HepG2 (cell line): Measurements from ENCODE around the gene ACO1. TPM values are rescaled to one million over a fixed set of nuclear protein-coding genes. Genes with fewer than 3 reads are reported as not detected.

Experiments used
- ATAC-seq: fragments of 200-7000 bp; cut with Tn5 transposase; 3 replicates; pipeline ENCODE4 v1.9.1; 2020; ENCODE audit warnings: mild to moderate bottlenecking, moderate library complexity
- BruUV-seq: library from RNA; stranded (reverse); fragments of 400-500 nt; replicated peaks from 2 replicates; lab custom pipeline; 2021; lab: Mats Ljungman, UMichigan
- CTCF ChIA-PET: fragments of 300-600 bp; formaldehyde crosslinking; extraction: SDS; loops from one replicate; lab custom pipeline; 2021; ENCODE audit warnings: low total read pairs, inconsistent platforms, low intra/inter-chr PET ratio; lab: Yijun Ruan, JAX
- POLR2A ChIA-PET: fragments of 350-600 bp; sonication (Branson Sonifier 250); formaldehyde crosslinking; loops from one replicate; lab custom pipeline; 2020; ENCODE audit warnings: antibody characterized with exemption, inconsistent platforms; lab: Yijun Ruan, JAX
- DNase-seq: peaks from one replicate; pipeline ENCODE4 v3.0.0-alpha.2; 2015; ENCODE audit warnings: low spot score
- FAIRE-seq: peaks from 3 replicates; lab custom pipeline; 2011; peaks lifted over from hg19 to GRCh38; lab: Jason Lieb, UNC
- H2AFZ ChIP-seq: one replicate; pipeline ENCODE4 v1.6.1; 2011; ENCODE audit warnings: low read length, inconsistent platforms
- H3K27ac ChIP-seq: fragments of 300-600 bp; 3 replicates; pipeline ENCODE4 v1.8.0; 2011; ENCODE audit warnings: mixed run types, mild to moderate bottlenecking, mixed read lengths, low read length, inconsistent platforms; ENCODE audit not compliant: insufficient read depth; ENCODE audit errors: extremely low read length
- H3K27me3 ChIP-seq, 2 experiments: fragments of 200-600 bp in 1 of 2; 2 replicates in 1 of 2; 3 replicates in 1 of 2; pipeline versions ENCODE4 v1.6.0 to v1.8.0; 2011; ENCODE audit warnings: low read length in 2 of 2, mild to moderate bottlenecking in 2 of 2, moderate library complexity in 2 of 2, inconsistent platforms in 1 of 2; ENCODE audit not compliant: insufficient read depth in 2 of 2, control insufficient read depth in 1 of 2
- H3K36me3 ChIP-seq, 2 experiments: fragments of 200-600 bp in 1 of 2; replicated peaks in 1 of 2; 2 replicates in 1 of 2; 3 replicates in 1 of 2; pipeline versions ENCODE4 v1.5.1 to v1.8.0; 2011; ENCODE audit warnings: low read length in 2 of 2, inconsistent platforms in 1 of 2; ENCODE audit not compliant: insufficient read depth in 2 of 2, control insufficient read depth in 1 of 2
- H3K4me1 ChIP-seq: 2 replicates; pipeline ENCODE4 v1.5.1; 2012; ENCODE audit warnings: low read length, inconsistent platforms; ENCODE audit not compliant: insufficient read depth
- H3K4me2 ChIP-seq: 2 replicates; pipeline ENCODE4 v1.6.0; 2011; ENCODE audit warnings: low read depth, low read length, inconsistent platforms
- H3K4me3 ChIP-seq, 3 experiments: fragments of 200-600 bp in 1 of 3; sonication (generic), shearing (Covaris generic) in 1 of 3; replicated peaks in 1 of 3; 2 replicates each; pipeline ENCODE4 v1.5.1; 2011 to 2016; ENCODE audit warnings: low read length in 3 of 3, inconsistent platforms in 2 of 3, low read depth in 2 of 3, mild to moderate bottlenecking in 2 of 3, control low read depth in 1 of 3, mixed read lengths in 1 of 3; ENCODE audit not compliant: insufficient read depth in 1 of 3
- H3K79me2 ChIP-seq: one replicate; pipeline ENCODE4 v1.6.1; 2011; ENCODE audit warnings: low read length, inconsistent platforms; ENCODE audit not compliant: insufficient read depth
- H3K9ac ChIP-seq: 2 replicates; pipeline ENCODE4 v1.6.0; 2011; ENCODE audit warnings: mild to moderate bottlenecking, low read depth, low read length, inconsistent platforms; ENCODE audit not compliant: insufficient read depth
- H3K9me3 ChIP-seq: 2 replicates; pipeline ENCODE4 v1.5.1; 2012; ENCODE audit warnings: mild to moderate bottlenecking, low read length
- H4K20me1 ChIP-seq: 2 replicates; pipeline ENCODE4 v1.6.0; 2011; ENCODE audit warnings: inconsistent platforms, mild to moderate bottlenecking, low read length, moderate library complexity; ENCODE audit not compliant: insufficient read depth
- CBX2 ChIP-seq, 2 experiments: fragments of 200-600 bp in 1 of 2; sonication (generic); formaldehyde crosslinking in 1 of 2; IDR thresholded peaks; 2 replicates each; pipeline versions ENCODE4 v1.7.0 to v1.8.1; 2018 to 2022; ENCODE audit warnings: low read depth in 2 of 2, low read length in 1 of 2, mild to moderate bottlenecking in 1 of 2, missing genetic modification reagents in 1 of 2
- CENPT ChIP-seq: sonication (generic); formaldehyde crosslinking; IDR thresholded peaks from 2 replicates; pipeline ENCODE4 v1.8.0; 2022; ENCODE audit warnings: low read depth, mild to moderate bottlenecking, moderate library complexity, missing genetic modification reagents
- CHD4 ChIP-seq: fragments of 200-600 bp; sonication (generic); IDR thresholded peaks from 2 replicates; pipeline ENCODE4 v1.7.0; 2017; ENCODE audit warnings: mild to moderate bottlenecking, low read length, borderline replicate concordance
- GLI4 ChIP-seq: sonication (generic); formaldehyde crosslinking; IDR thresholded peaks from 2 replicates; pipeline ENCODE4 v1.5.1; 2020; ENCODE audit warnings: missing genetic modification reagents, mild to moderate bottlenecking, moderate library complexity, borderline replicate concordance
- KLF15 ChIP-seq: sonication (generic); formaldehyde crosslinking; IDR thresholded peaks from 2 replicates; pipeline ENCODE4 v1.8.1; 2023; ENCODE audit warnings: borderline replicate concordance, mild to moderate bottlenecking, inconsistent platforms, missing genetic modification reagents, mixed read lengths
- MYC ChIP-seq: sonication (generic); formaldehyde crosslinking; IDR thresholded peaks from 2 replicates; pipeline ENCODE4 v1.9.0; 2021; ENCODE audit warnings: missing genetic modification reagents, borderline replicate concordance
- RBM39 ChIP-seq: fragments of 200-400 bp; formaldehyde crosslinking; IDR thresholded peaks from one replicate; pipeline ENCODE4 v1.6.1; 2018; ENCODE audit warnings: antibody characterized with exemption, mild to moderate bottlenecking, low read depth, low read length; ENCODE audit not compliant: poor library complexity, severe bottlenecking
- SAP130 ChIP-seq: IDR thresholded peaks from 2 replicates; pipeline ENCODE4 v1.6.1; 2016; ENCODE audit warnings: low read depth
- XBP1 ChIP-seq: sonication (generic); formaldehyde crosslinking; IDR thresholded peaks from 2 replicates; pipeline ENCODE4 v1.5.0; 2020; ENCODE audit warnings: missing genetic modification reagents
- ZFP41 ChIP-seq: sonication (generic); formaldehyde crosslinking; IDR thresholded peaks from 2 replicates; pipeline ENCODE4 v1.4.0; 2020; ENCODE audit warnings: mild to moderate bottlenecking, missing genetic modification reagents, borderline replicate concordance
- ZNF33A ChIP-seq: sonication (generic); formaldehyde crosslinking; IDR thresholded peaks from 2 replicates; pipeline ENCODE4 v1.5.1; 2020; ENCODE audit warnings: missing genetic modification reagents, mild to moderate bottlenecking, moderate library complexity, borderline replicate concordance
- ZNF615 ChIP-seq: sonication (generic); formaldehyde crosslinking; IDR thresholded peaks from 2 replicates; pipeline ENCODE4 v1.5.0; 2020; ENCODE audit warnings: mild to moderate bottlenecking, missing genetic modification reagents, borderline replicate concordance
- ZNF703 ChIP-seq: sonication (generic); formaldehyde crosslinking; IDR thresholded peaks from 2 replicates; pipeline ENCODE4 v1.5.1; 2020; ENCODE audit warnings: missing genetic modification reagents, mild to moderate bottlenecking, moderate library complexity, borderline replicate concordance
- ZNF768 ChIP-seq: sonication (generic); formaldehyde crosslinking; IDR thresholded peaks from 2 replicates; pipeline ENCODE4 v1.4.0; 2020; ENCODE audit warnings: missing genetic modification reagents
- ZNF850 ChIP-seq: sonication (generic); formaldehyde crosslinking; conservative IDR thresholded peaks from 2 replicates; pipeline ENCODE4 v1.9.0; 2021; ENCODE audit warnings: mild to moderate bottlenecking, missing genetic modification reagents
- WGBS: methylation state at CpG from one replicate; pipeline ENCODE4 v1.1.6; 2017; ENCODE audit warnings: low lambda C conversion rate; 5-methylcytosine and 5-hydroxymethylcytosine counted together
- in situ Hi-C: cut with HindIII; loops from 2 replicates; pipeline ENCODE4 v1.10.0; 2017; ENCODE audit warnings: low pct_unique_long_range_greater_than_20kb; ENCODE audit not compliant: extremely low pct_ligation_motif_present
- intact Hi-C: fragments of 100-400 bp; cut with micrococcal nuclease; formaldehyde crosslinking; loops from one replicate; pipeline ENCODE4 v1.10.0; 2022; ENCODE audit not compliant: unreplicated experiment
- polyA plus RNA-seq, 8 experiments: library from polyadenylated mRNA; depleted of rRNA in 3 of 8; stranded (reverse) in 7 of 8; unstranded in 1 of 8; fragments of >200 nt; fragmentation: Illumina TruSeq in 4 of 8; extraction: Trizol in 4 of 8; gene quantifications; 2 replicates each; pipeline versions ENCODE4 v1.2.1 to v1.2.3, GENCODE V29; 2011 to 2016; ENCODE audit warnings: low read depth in 4 of 8, missing spikeins in 1 of 8, mixed read lengths in 1 of 8; ENCODE audit not compliant: insufficient read depth in 1 of 8
- total RNA-seq, 5 experiments: library from RNA; depleted of rRNA; stranded (reverse); fragments of >200 nt; fragmentation: Illumina TruSeq; extraction: Trizol; gene quantifications; 2 replicates each; pipeline ENCODE4 v1.2.3, GENCODE V29; 2016; ENCODE audit warnings: low read depth in 1 of 5
- TF ChIP-seq, protein P1 (sequence below): sonication (generic); formaldehyde crosslinking; IDR thresholded peaks from 2 replicates; pipeline ENCODE4 v1.4.0; 2020; ENCODE audit warnings: missing genetic modification reagents, borderline replicate concordance

ACO1 gene
- total and polyA plus RNA-seq, 2 of the 13 experiments (the other 11 are each of a cell fraction or from before 2014, with no cell fraction given): 20.1 to 48.2 TPM

GRCh38 chr9:32454280-32454679 lies 69.8 kb downstream of the ACO1 start:
- Histone ChIP-seq H3K4me2 (no peak overlapping the region), H4K20me1 (no peaks in the 10 kb centered on the region), H3K4me1 (peaks cover 28% of the 10 kb centered on the region), H3K4me3 (no peak overlapping the region), H3K79me2 (no peaks in the 10 kb centered on the region), H3K27me3 (no peaks in the 10 kb centered on the region), H3K9me3 (no peaks in the 10 kb centered on the region), H2AFZ (no peak overlapping the region), H3K9ac (no peak overlapping the region), H3K27ac (no peak overlapping the region), H3K36me3 (peaks cover 5 to 25% of the 10 kb centered on the region in 2 experiments)
- ATAC-seq: no peak
- WGBS: 60% methylated on average over 1 of the region's 1 CpG
- POLR2A ChIA-PET: no interaction called here
- intact Hi-C loops: no loop called here
- no TSS peak for BruUV-seq
- CTCF ChIA-PET: no interaction called here
- FAIRE-seq: no peak
- in situ Hi-C loops: no loop called here
- TF ChIP-seq XBP1 (CRISPR knock-in tag): no peak
- no peak for TF ChIP-seq ZNF615 (CRISPR knock-in tag)
- no peak for TF ChIP-seq CBX2 (IDR thresholded peaks at IDR 0.05; ENCODE audit: low read depth, low read length)
- TF ChIP-seq CBX2 (CRISPR knock-in tag; IDR thresholded peaks at IDR 0.05; ENCODE audit: low read depth): no peak
- no peak for TF ChIP-seq MYC (CRISPR knock-in tag)
- TF ChIP-seq ZNF850 (CRISPR knock-in tag): no peak
- no peak for DNase-seq

GRCh38 chr9:32455738-32456137 lies 71.3 kb downstream of the ACO1 start:
- FAIRE-seq (no peak), DNase-seq (no peak), ATAC-seq (no peak)
- Histone ChIP-seq H3K4me1 (peaks cover 28% of the 10 kb centered on the region), H3K36me3 (peaks cover 2 to 12% of the 10 kb centered on the region in 2 experiments; a peak in 2 of 5 replicates), H3K9me3 (no peaks in the 10 kb centered on the region), H3K27me3 (no peaks in the 10 kb centered on the region), H4K20me1 (no peaks in the 10 kb centered on the region), H3K9ac (no peak overlapping the region), H3K79me2 (no peaks in the 10 kb centered on the region), H3K4me3 (no peak overlapping the region), H2AFZ (no peak overlapping the region), H3K4me2 (no peak overlapping the region), H3K27ac (peak overlapping the region; percentile 66)
- in situ Hi-C loops (no loop called here), intact Hi-C loops (loop anchor here (1.0 to 2.0 kb wide), 4 partner anchors 29 to 76 kb away; partner anchors contain the start of gene RIGI)
- WGBS: 95% methylated on average over 5 of the region's 5 CpGs
- POLR2A ChIA-PET: no interaction called here
- no TSS peak for BruUV-seq
- CTCF ChIA-PET: no interaction called here
- TF ChIP-seq, protein P1, sequence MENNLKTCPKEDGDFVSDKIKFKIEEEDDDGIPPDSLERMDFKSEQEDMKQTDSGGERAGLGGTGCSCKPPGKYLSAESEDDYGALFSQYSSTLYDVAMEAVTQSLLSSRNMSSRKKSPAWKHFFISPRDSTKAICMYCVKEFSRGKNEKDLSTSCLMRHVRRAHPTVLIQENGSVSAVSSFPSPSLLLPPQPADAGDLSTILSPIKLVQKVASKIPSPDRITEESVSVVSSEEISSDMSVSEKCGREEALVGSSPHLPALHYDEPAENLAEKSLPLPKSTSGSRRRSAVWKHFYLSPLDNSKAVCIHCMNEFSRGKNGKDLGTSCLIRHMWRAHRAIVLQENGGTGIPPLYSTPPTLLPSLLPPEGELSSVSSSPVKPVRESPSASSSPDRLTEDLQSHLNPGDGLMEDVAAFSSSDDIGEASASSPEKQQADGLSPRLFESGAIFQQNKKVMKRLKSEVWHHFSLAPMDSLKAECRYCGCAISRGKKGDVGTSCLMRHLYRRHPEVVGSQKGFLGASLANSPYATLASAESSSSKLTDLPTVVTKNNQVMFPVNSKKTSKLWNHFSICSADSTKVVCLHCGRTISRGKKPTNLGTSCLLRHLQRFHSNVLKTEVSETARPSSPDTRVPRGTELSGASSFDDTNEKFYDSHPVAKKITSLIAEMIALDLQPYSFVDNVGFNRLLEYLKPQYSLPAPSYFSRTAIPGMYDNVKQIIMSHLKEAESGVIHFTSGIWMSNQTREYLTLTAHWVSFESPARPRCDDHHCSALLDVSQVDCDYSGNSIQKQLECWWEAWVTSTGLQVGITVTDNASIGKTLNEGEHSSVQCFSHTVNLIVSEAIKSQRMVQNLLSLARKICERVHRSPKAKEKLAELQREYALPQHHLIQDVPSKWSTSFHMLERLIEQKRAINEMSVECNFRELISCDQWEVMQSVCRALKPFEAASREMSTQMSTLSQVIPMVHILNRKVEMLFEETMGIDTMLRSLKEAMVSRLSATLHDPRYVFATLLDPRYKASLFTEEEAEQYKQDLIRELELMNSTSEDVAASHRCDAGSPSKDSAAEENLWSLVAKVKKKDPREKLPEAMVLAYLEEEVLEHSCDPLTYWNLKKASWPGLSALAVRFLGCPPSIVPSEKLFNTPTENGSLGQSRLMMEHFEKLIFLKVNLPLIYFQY (CRISPR knock-in tag): no peak
- TF ChIP-seq RBM39 (no peak), KLF15 (CRISPR knock-in tag) (no peak), CENPT (CRISPR knock-in tag) (no peak), CHD4 (no peak), ZNF703 (CRISPR knock-in tag) (no peak), GLI4 (CRISPR knock-in tag) (no peak), ZNF33A (CRISPR knock-in tag) (no peak), SAP130 (no peak), ZFP41 (CRISPR knock-in tag) (no peak), ZNF768 (CRISPR knock-in tag) (no peak)
